Neural cell (in vitro differentiated cells): Measurements from ENCODE around the gene FHIT. TPM values are rescaled to one million over a fixed set of nuclear protein-coding genes. Genes with fewer than 3 reads are reported as not detected.

Experiments
- H2AFZ ChIP-seq: fragments of 200-600, 300-800 bp; sonication (generic), shearing (Covaris generic); 2 replicates; pipeline ENCODE4 v1.6.0; 2014; ENCODE audit warnings: low read depth, mild to moderate bottlenecking, antibody characterized with exemption, low read length, moderate library complexity
- H3F3A ChIP-seq: fragments of 200-600 bp; shearing (Covaris generic); 2 replicates; pipeline ENCODE4 v1.6.1; 2016; ENCODE audit warnings: mild to moderate bottlenecking, moderate library complexity, mixed read lengths, antibody characterized with exemption, low read length; ENCODE audit not compliant: insufficient read depth, poor library complexity, severe bottlenecking
- H3K27ac ChIP-seq: fragments of 200-600, 300-800 bp; sonication (generic), shearing (Covaris generic); 2 replicates; pipeline ENCODE4 v1.5.1; 2014; ENCODE audit warnings: mild to moderate bottlenecking, low read length, moderate library complexity
- H3K27me3 ChIP-seq: fragments of 300-800, 200-600 bp; sonication (generic), shearing (Covaris generic); 2 replicates; pipeline ENCODE4 v1.6.0; 2014; ENCODE audit warnings: mild to moderate bottlenecking, low read depth, low read length, moderate library complexity; ENCODE audit not compliant: insufficient read depth
- H3K36me3 ChIP-seq: fragments of 300-800, 200-600 bp; sonication (generic), shearing (Covaris generic); 2 replicates; pipeline ENCODE4 v1.5.1; 2014; ENCODE audit warnings: mild to moderate bottlenecking, antibody characterized with exemption, low read length, moderate library complexity; ENCODE audit not compliant: insufficient read depth
- H3K4me2 ChIP-seq: fragments of 300-800, 200-600 bp; sonication (generic), shearing (Covaris generic); 2 replicates; pipeline ENCODE4 v1.6.0; 2014; ENCODE audit warnings: mild to moderate bottlenecking, low read length
- H3K4me3 ChIP-seq: fragments of 300-800, 200-600 bp; sonication (generic), shearing (Covaris generic); 2 replicates; pipeline ENCODE4 v1.5.1; 2014; ENCODE audit warnings: mild to moderate bottlenecking, low read length, moderate library complexity
- H3K79me2 ChIP-seq: fragments of 200-600 bp; shearing (Covaris generic); replicated peaks from 2 replicates; pipeline ENCODE4 v1.6.0; 2014; ENCODE audit warnings: mild to moderate bottlenecking, low read length, moderate library complexity; ENCODE audit not compliant: insufficient read depth
- H3K9ac ChIP-seq: fragments of 300-800, 200-600 bp; sonication (generic), shearing (Covaris generic); 2 replicates; pipeline ENCODE4 v1.6.1; 2016; ENCODE audit warnings: mild to moderate bottlenecking, low read length, mixed read lengths
- H3K9me2 ChIP-seq: fragments of 200-600 bp; shearing (Covaris generic); 2 replicates; pipeline ENCODE4 v1.6.1; 2016; ENCODE audit warnings: mild to moderate bottlenecking, low read length, mixed read lengths; ENCODE audit not compliant: insufficient read depth
- H3K9me3 ChIP-seq: fragments of 200-600, 300-800 bp; sonication (generic), shearing (Covaris generic); 2 replicates; pipeline ENCODE4 v1.6.1; 2016; ENCODE audit warnings: mild to moderate bottlenecking, mixed run types, low read length, moderate library complexity, mixed read lengths
- H4K20me1 ChIP-seq: fragments of 200-600 bp; shearing (Covaris generic); 2 replicates; pipeline ENCODE4 v1.6.1; 2016; ENCODE audit warnings: mild to moderate bottlenecking, mixed run types; ENCODE audit not compliant: insufficient read depth
- EP300 ChIP-seq: fragments of 450-650 bp; conservative IDR thresholded peaks from 2 replicates; pipeline ENCODE4 v1.6.1; 2014; ENCODE audit warnings: antibody characterized with exemption, mild to moderate bottlenecking, moderate library complexity; ENCODE audit not compliant: poor library complexity, severe bottlenecking
- EZH2 ChIP-seq: fragments of 200-600, 300-800 bp; shearing (Covaris generic), sonication (generic); IDR thresholded peaks from 2 replicates; pipeline ENCODE4 v1.6.1; 2014; ENCODE audit warnings: antibody characterized with exemption, low read length, borderline replicate concordance, mild to moderate bottlenecking; ENCODE audit not compliant: insufficient read depth, poor library complexity, severe bottlenecking
- MXI1 ChIP-seq: fragments of 450-650 bp; conservative IDR thresholded peaks from 2 replicates; pipeline ENCODE4 v1.6.1; 2014; ENCODE audit warnings: antibody characterized with exemption, mild to moderate bottlenecking; ENCODE audit not compliant: poor library complexity, severe bottlenecking
- POLR2AphosphoS5 ChIP-seq: IDR thresholded peaks from 2 replicates; pipeline ENCODE4 v1.6.1; 2012
- RAD21 ChIP-seq: fragments of 450-650 bp; conservative IDR thresholded peaks from 2 replicates; pipeline ENCODE4 v1.6.1; 2014; ENCODE audit warnings: antibody characterized with exemption, mild to moderate bottlenecking, moderate library complexity
- SMC3 ChIP-seq: fragments of 450-650 bp; conservative IDR thresholded peaks from 2 replicates; pipeline ENCODE4 v1.6.1; 2014; ENCODE audit warnings: antibody characterized with exemption, mild to moderate bottlenecking, moderate library complexity; ENCODE audit not compliant: poor library complexity
- TAF1 ChIP-seq: IDR thresholded peaks from 2 replicates; pipeline ENCODE4 v1.6.1; 2012; ENCODE audit warnings: low read depth
- polyA plus RNA-seq: library from polyadenylated mRNA; depleted of rRNA; stranded (reverse); fragments of >200 nt; gene quantifications from 2 replicates; pipeline ENCODE4 v1.2.3, GENCODE V29; 2014
- TF ChIP-seq, protein P1 (sequence below): IDR thresholded peaks from 2 replicates; pipeline ENCODE4 v1.6.1; 2012; ENCODE audit warnings: borderline replicate concordance
- TF ChIP-seq, protein P2 (sequence below): fragments of 450-650 bp; IDR thresholded peaks from 2 replicates; pipeline ENCODE4 v1.5.1; 2014; ENCODE audit warnings: antibody characterized with exemption, mild to moderate bottlenecking, moderate library complexity; ENCODE audit not compliant: poor library complexity, severe bottlenecking

The FHIT gene
- polyA plus RNA-seq, 1 donor from 2014 or later: not detected

DNA sequence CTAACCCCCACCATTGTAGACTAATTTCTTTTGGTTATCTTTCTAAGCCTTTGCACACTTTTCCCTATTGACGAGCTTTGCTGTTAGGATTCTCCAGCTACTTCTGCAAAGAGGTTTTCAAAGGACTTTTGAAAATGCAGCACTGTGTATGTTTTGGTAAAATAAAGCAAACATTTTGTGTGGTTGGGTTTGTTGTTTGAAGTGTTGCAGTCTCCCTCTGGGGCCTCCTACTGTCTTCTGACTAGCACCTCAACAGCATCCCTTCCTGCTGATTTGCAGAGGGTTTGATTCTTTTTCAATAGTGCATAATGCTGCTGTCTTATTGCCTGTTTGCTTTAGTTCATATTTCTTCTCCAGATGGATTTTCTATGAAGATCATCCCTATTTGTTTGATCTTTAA, 1426.4 kb downstream of the FHIT start:
- TF ChIP-seq POLR2AphosphoS5 (no peak), MXI1 (no peak), RAD21 (no peak), TAF1 (no peak), EP300 (no peak), EZH2 (no peak), SMC3 (no peak)
- TF ChIP-seq, protein P1, sequence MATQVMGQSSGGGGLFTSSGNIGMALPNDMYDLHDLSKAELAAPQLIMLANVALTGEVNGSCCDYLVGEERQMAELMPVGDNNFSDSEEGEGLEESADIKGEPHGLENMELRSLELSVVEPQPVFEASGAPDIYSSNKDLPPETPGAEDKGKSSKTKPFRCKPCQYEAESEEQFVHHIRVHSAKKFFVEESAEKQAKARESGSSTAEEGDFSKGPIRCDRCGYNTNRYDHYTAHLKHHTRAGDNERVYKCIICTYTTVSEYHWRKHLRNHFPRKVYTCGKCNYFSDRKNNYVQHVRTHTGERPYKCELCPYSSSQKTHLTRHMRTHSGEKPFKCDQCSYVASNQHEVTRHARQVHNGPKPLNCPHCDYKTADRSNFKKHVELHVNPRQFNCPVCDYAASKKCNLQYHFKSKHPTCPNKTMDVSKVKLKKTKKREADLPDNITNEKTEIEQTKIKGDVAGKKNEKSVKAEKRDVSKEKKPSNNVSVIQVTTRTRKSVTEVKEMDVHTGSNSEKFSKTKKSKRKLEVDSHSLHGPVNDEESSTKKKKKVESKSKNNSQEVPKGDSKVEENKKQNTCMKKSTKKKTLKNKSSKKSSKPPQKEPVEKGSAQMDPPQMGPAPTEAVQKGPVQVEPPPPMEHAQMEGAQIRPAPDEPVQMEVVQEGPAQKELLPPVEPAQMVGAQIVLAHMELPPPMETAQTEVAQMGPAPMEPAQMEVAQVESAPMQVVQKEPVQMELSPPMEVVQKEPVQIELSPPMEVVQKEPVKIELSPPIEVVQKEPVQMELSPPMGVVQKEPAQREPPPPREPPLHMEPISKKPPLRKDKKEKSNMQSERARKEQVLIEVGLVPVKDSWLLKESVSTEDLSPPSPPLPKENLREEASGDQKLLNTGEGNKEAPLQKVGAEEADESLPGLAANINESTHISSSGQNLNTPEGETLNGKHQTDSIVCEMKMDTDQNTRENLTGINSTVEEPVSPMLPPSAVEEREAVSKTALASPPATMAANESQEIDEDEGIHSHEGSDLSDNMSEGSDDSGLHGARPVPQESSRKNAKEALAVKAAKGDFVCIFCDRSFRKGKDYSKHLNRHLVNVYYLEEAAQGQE: no peak
- TF ChIP-seq, protein P2, sequence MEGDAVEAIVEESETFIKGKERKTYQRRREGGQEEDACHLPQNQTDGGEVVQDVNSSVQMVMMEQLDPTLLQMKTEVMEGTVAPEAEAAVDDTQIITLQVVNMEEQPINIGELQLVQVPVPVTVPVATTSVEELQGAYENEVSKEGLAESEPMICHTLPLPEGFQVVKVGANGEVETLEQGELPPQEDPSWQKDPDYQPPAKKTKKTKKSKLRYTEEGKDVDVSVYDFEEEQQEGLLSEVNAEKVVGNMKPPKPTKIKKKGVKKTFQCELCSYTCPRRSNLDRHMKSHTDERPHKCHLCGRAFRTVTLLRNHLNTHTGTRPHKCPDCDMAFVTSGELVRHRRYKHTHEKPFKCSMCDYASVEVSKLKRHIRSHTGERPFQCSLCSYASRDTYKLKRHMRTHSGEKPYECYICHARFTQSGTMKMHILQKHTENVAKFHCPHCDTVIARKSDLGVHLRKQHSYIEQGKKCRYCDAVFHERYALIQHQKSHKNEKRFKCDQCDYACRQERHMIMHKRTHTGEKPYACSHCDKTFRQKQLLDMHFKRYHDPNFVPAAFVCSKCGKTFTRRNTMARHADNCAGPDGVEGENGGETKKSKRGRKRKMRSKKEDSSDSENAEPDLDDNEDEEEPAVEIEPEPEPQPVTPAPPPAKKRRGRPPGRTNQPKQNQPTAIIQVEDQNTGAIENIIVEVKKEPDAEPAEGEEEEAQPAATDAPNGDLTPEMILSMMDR: no peak
- H3K4me2 ChIP-seq: no peak overlapping the region
- H3K27ac ChIP-seq: no peak overlapping the region
- no peaks in the 10 kb centered on the region for H3K36me3 ChIP-seq
- H3K9me3 ChIP-seq: no peaks in the 10 kb centered on the region
- no peak overlapping the region for H2AFZ ChIP-seq
- no peaks in the 10 kb centered on the region for H3K79me2 ChIP-seq
- H3K27me3 ChIP-seq: no peaks in the 10 kb centered on the region
- H4K20me1 ChIP-seq: no peaks in the 10 kb centered on the region
- no peak overlapping the region for H3K4me3 ChIP-seq
- no peaks in the 10 kb centered on the region for H3F3A ChIP-seq
- no peaks in the 10 kb centered on the region for H3K9me2 ChIP-seq
- no peak overlapping the region for H3K9ac ChIP-seq

DNA sequence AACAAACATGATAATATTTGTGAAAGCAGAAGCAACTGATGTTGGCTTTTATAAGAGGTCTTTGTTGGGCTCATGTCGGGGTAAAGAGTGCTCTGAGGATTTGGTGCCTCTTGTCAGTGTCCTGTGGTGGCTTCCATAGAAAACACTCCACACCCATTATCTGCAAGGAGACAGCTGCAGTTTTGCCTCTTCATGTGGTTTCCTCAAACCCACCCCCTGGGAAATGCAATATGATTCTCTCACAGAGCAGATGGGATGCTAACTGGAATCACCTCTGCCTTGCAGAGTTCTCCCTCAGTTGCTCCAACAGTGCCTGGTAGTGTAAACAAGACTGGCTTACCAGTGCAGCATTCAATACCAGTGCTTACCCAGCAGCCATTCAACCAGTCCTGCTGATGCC, 1430.0 kb downstream of the FHIT start:
- Histone ChIP-seq H2AFZ (no peak overlapping the region), H3K27ac (no peak overlapping the region), H3K9ac (no peak overlapping the region), H3K27me3 (no peaks in the 10 kb centered on the region), H3K4me3 (no peak overlapping the region), H3K9me3 (no peaks in the 10 kb centered on the region), H3K79me2 (no peaks in the 10 kb centered on the region), H3K4me2 (no peak overlapping the region), H3K36me3 (no peaks in the 10 kb centered on the region), H3F3A (no peaks in the 10 kb centered on the region), H3K9me2 (no peaks in the 10 kb centered on the region), H4K20me1 (no peaks in the 10 kb centered on the region)
- TF ChIP-seq SMC3: no peak
- no peak for TF ChIP-seq RAD21
- no peak for TF ChIP-seq MXI1
- no peak for TF ChIP-seq POLR2AphosphoS5
- TF ChIP-seq TAF1: no peak
- no peak for TF ChIP-seq EZH2
- TF ChIP-seq, protein P1: no peak
- TF ChIP-seq EP300: no peak
- TF ChIP-seq, protein P2: no peak
